ENCODE measurements around the gene SPINT1.

The SPINT1 gene

DNA sequence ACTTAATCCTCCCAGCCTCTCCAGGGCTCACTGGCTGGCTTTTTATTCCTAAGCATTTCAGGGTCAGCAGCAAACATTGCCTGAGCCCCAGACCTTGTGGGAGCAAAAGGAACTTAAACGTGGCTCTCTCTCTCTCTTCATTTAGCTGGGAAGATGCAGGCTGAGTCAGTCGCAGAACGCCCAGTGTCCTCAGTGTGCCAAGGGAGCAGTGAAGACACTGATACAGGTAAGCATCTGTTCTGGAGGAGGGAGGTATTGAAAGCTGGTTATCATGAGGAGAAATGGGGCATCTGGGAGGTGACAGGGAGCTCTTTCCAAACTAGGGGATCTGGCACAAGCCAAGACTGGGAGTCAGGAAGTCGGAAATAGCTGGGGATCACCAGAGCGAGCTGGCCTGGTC is 25.8 kb downstream of the SPINT1 start:
- no peak overlapping the region for H3K27ac ChIP-seq (ENCODE audit: low read length)
- H3K27me3 ChIP-seq (ENCODE audit: insufficient read depth, low read length), result peaks cover 16% of the 10 kb centered on the region; the same call in 1 of the 2 replicates

DNA sequence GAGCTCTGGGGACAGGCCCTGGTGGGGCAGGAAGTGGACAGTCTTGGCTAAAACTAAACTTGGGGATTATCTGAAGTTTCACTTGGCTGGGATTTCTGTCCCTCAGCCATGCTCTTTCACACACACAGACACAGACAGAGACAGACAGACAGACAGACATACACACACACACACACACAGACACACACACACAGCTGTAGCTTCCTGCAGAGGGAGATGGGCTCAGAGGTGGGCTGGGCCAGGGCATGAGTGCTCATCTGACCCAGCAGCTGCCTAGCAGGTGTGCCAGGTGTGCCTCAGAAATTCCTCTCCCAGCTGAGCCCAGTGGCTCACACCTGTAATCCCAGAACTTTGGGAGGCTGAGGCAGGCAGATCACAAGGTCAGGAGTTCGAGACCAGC is 26.9 kb downstream of the SPINT1 start:
- Histone ChIP-seq H3K9me3 (ENCODE audit: insufficient read depth, low read depth, low read length) (no peaks in the 10 kb centered on the region), H3K9ac (ENCODE audit: low read depth, low read length) (no peak overlapping the region), H3K4me1 (ENCODE audit: insufficient read depth, low read length) (peaks cover 7% of the 10 kb centered on the region; the same call in 1 of the 2 replicates), H3K27me3 (ENCODE audit: insufficient read depth, low read length) (peaks cover 17% of the 10 kb centered on the region; the same call in 1 of the 2 replicates), H3K27ac (ENCODE audit: low read length) (no peak overlapping the region), H3K4me3 (ENCODE audit: low read length) (no peak overlapping the region), H3K36me3 (ENCODE audit: insufficient read depth, low read depth, low read length) (no peaks in the 10 kb centered on the region)

More for the DNA sequence above, 25.8 kb downstream of the SPINT1 start:
- no peak overlapping the region for H3K9ac ChIP-seq (ENCODE audit: low read depth, low read length)
- H3K36me3 ChIP-seq (ENCODE audit: insufficient read depth, low read depth, low read length), result no peaks in the 10 kb centered on the region
- peaks cover 7% of the 10 kb centered on the region; the same call in 1 of the 2 replicates for H3K4me1 ChIP-seq (ENCODE audit: insufficient read depth, low read length)
- no peaks in the 10 kb centered on the region for H3K9me3 ChIP-seq (ENCODE audit: insufficient read depth, low read depth, low read length)
- H3K4me3 ChIP-seq (ENCODE audit: low read length), result no peak overlapping the region

DNA sequence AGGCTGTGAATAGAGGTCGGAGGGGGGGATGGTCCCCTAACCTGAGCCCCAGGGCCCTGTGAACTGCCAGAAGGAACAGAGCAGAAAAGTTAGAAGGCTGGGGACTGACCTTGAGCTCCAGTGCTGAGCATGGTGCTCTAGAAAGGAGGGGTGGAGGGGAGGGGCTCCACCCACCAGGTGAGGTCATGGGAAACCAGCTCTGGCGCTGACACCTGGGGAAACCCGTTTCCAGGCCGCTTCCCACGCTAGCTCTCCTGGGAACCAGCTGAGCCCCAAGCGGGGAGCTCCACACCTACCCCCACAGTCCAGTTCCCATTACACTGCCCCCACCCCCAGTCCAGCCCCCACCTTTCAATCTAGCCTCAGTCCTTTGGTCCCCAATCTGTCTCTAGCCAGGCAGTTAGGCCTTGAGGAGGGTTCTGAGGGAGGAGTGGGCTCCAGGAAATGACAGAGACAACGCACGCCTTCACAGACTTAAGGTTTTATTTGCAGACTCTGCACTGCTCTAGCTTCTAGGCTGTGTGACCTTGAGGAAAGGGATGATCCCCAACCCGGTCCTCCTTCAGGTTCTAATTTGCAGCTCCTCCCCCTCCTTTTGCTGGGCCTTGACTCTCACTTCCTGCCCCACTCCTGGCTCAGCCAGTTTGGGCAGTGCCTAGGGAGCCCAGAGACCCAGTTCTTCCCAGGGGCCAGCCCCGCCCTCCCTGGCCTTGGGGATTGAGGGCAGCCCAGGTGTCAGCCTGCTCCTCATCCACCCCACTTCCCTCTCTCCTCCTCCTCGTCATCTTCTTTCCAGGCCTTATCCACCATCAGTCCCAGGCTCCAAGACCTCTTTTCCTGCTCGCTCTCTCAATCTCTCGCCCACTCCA is 28.1 kb downstream of the SPINT1 start:
- H3K4me1 ChIP-seq (ENCODE audit: insufficient read depth, low read length), result peaks cover 7% of the 10 kb centered on the region; the same call in 1 of the 2 replicates

GRCh38 chr15:40872791-40873693 is 29.2 kb downstream of the SPINT1 start:
- H3K9ac ChIP-seq (ENCODE audit: low read depth, low read length), result no peak overlapping the region; the same call in 1 of the 2 replicates

More for the DNA sequence above, 28.1 kb downstream of the SPINT1 start:
- peaks cover 17% of the 10 kb centered on the region; the same call in 1 of the 2 replicates for H3K27me3 ChIP-seq (ENCODE audit: insufficient read depth, low read length)
- no peaks in the 10 kb centered on the region for H3K36me3 ChIP-seq (ENCODE audit: insufficient read depth, low read depth, low read length)
- H3K9ac ChIP-seq (ENCODE audit: low read depth, low read length), result no peak overlapping the region
- no peak overlapping the region for H3K4me3 ChIP-seq (ENCODE audit: low read length)
- no peak overlapping the region for H3K27ac ChIP-seq (ENCODE audit: low read length)
- H3K9me3 ChIP-seq (ENCODE audit: insufficient read depth, low read depth, low read length), result no peaks in the 10 kb centered on the region

DNA sequence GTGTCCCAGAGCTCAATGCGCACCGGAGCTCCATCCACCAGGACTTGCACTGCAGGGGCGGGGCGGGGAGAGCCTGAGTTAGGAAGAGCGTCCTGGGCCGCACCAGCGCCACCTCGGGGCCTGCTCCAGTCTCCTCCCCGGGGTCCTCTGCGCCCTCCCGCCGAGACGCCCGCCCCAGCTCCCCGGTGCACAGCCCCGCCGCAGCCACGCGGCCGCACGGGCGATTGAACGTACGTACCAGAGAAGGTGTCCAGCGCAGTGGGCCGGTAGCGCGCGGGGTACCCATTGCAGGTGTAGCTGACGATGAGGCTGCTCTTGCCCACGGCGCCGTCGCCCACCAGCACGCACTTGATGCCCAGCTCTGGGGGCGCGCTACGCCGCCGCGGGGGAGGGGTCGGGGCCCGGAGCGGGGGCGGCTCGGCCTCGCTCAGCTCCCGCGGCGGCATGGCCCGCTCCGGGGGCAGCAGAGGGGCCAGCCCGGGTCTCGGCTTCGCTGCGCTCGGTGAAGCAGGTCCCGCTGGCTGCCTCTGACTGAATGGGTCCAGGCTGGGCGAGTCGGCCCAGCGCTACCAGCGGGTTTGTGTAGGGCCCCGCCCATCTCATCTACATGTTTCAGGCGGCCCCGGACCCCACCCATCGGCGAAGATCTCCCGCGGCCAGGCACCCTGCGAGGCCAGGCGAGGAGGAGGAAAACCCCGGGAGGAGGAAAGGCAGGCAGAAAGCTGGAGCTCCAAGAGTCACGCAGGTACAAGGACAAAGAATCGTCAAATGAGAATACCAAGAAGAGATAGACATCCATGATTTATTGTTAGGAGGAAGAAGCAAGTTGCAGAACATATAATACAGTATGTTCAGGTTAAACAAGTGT is 30.1 kb downstream of the SPINT1 start, which contains the start of gene RHOV:
Gene RHOV, minus strand, starts transcription at position 541 of the 868 bp plus-strand sequence. Its CDS starts 95 bp downstream, at position 446.
- Histone ChIP-seq H3K36me3 (ENCODE audit: insufficient read depth, low read depth, low read length) (no peaks in the 10 kb centered on the region), H3K27ac (ENCODE audit: low read length) (no peak within 1 kb of the TSS), H3K9me3 (ENCODE audit: insufficient read depth, low read depth, low read length) (no peaks in the 10 kb centered on the region), H3K9ac (ENCODE audit: low read depth, low read length) (peak within 1 kb of the TSS; percentile 37; the same call in 1 of the 2 replicates), H3K4me1 (ENCODE audit: insufficient read depth, low read length) (peaks cover 10% of the 10 kb centered on the region), H3K4me3 (ENCODE audit: low read length) (peak within 1 kb of the TSS; percentile 58), H3K27me3 (ENCODE audit: insufficient read depth, low read length) (peaks cover 17% of the 10 kb centered on the region; the same call in 1 of the 2 replicates)

More at GRCh38 chr15:40872791-40873693, 29.2 kb downstream of the SPINT1 start:
- Histone ChIP-seq H3K4me1 (ENCODE audit: insufficient read depth, low read length) (peaks cover 7% of the 10 kb centered on the region; the same call in 1 of the 2 replicates), H3K27me3 (ENCODE audit: insufficient read depth, low read length) (peaks cover 17% of the 10 kb centered on the region; the same call in 1 of the 2 replicates), H3K36me3 (ENCODE audit: insufficient read depth, low read depth, low read length) (no peaks in the 10 kb centered on the region), H3K4me3 (ENCODE audit: low read length) (peak overlapping the region; percentile 58; the same call in 1 of the 2 replicates), H3K9me3 (ENCODE audit: insufficient read depth, low read depth, low read length) (no peaks in the 10 kb centered on the region), H3K27ac (ENCODE audit: low read length) (no peak overlapping the region)

- Histone ChIP-seq H3K27ac (ENCODE audit: low read length) (no peak overlapping the region), H3K9ac (ENCODE audit: low read depth, low read length) (no peak overlapping the region), H3K9me3 (ENCODE audit: insufficient read depth, low read depth, low read length) (no peaks in the 10 kb centered on the region)
Measured at GRCh38 chr15:40875991-40876730, 32.3 kb downstream of the SPINT1 start.

DNA sequence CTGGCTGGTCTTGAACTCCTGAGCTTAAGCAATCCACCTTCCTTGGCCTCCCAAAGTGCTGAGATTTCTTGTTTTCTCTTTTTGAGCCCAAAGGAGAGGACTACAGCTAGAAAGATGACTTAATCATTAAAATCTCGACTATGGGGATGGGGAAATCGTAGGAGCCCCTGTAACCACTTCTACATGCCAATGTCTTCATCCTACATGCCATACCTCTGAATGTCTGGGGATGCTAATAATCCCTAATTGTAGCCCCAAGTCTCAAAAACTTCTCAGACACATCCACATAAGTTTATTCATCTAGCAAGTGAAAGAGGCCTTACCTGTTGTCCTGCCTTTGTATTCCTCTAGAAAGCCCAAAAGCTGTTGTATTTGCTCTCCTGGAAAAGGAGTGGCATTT is 33.8 kb downstream of the SPINT1 start:
- H3K27ac ChIP-seq (ENCODE audit: low read length), result no peak overlapping the region
- no peak overlapping the region for H3K4me3 ChIP-seq (ENCODE audit: low read length)
- H3K4me1 ChIP-seq (ENCODE audit: insufficient read depth, low read length), result peaks cover 6% of the 10 kb centered on the region
- H3K9me3 ChIP-seq (ENCODE audit: insufficient read depth, low read depth, low read length), result 0 out of 2 replicates have a peak, but pooled peaks cover under 1% of the 10 kb centered on the region
- H3K36me3 ChIP-seq (ENCODE audit: insufficient read depth, low read depth, low read length), result no peaks in the 10 kb centered on the region
- H3K9ac ChIP-seq (ENCODE audit: low read depth, low read length), result no peak overlapping the region
- peaks cover 17% of the 10 kb centered on the region; the same call in 1 of the 2 replicates for H3K27me3 ChIP-seq (ENCODE audit: insufficient read depth, low read length)

More at GRCh38 chr15:40875991-40876730, 32.3 kb downstream of the SPINT1 start:
- H3K27me3 ChIP-seq (ENCODE audit: insufficient read depth, low read length), result peaks cover 17% of the 10 kb centered on the region; the same call in 1 of the 2 replicates
- no peaks in the 10 kb centered on the region for H3K36me3 ChIP-seq (ENCODE audit: insufficient read depth, low read depth, low read length)
- H3K4me3 ChIP-seq (ENCODE audit: low read length), result no peak overlapping the region
- H3K4me1 ChIP-seq (ENCODE audit: insufficient read depth, low read length), result peaks cover 10% of the 10 kb centered on the region

GRCh38 chr15:40878785-40879184 is 34.9 kb downstream of the SPINT1 start:
- H3K4me1 ChIP-seq (ENCODE audit: insufficient read depth, low read length), result peaks cover 3% of the 10 kb centered on the region; the same call in 1 of the 2 replicates
- H3K9ac ChIP-seq (ENCODE audit: low read depth, low read length), result no peak overlapping the region
- peaks cover 8% of the 10 kb centered on the region; the same call in 1 of the 2 replicates for H3K27me3 ChIP-seq (ENCODE audit: insufficient read depth, low read length)
- H3K9me3 ChIP-seq (ENCODE audit: insufficient read depth, low read depth, low read length), result peaks cover 5% of the 10 kb centered on the region; the same call in 1 of the 2 replicates
- no peaks in the 10 kb centered on the region for H3K36me3 ChIP-seq (ENCODE audit: insufficient read depth, low read depth, low read length)
- H3K27ac ChIP-seq (ENCODE audit: low read length), result no peak overlapping the region
- H3K4me3 ChIP-seq (ENCODE audit: low read length), result no peak overlapping the region

DNA sequence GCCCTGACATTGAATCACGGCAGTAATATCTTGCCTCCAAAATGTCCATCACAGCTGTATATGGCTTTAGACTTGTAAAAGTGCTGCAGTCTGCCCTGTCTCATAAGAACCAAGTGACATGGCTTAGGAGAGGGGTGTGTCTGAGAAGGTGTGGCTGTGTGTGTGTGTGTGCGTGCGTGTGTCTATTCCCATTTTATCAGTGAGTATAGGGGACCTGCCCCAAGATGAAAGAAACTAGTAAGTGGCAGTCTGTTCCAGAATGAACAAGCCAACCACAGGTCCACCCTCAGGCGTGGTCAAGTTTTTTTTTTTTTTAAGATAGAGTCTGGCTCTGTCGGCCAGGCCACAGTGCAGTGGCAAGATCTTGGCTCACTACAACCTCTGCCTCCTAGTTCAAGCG is 35.8 kb downstream of the SPINT1 start:
- no peak overlapping the region for H3K4me3 ChIP-seq (ENCODE audit: low read length)
- H3K4me1 ChIP-seq (ENCODE audit: insufficient read depth, low read length), result peaks cover 3% of the 10 kb centered on the region; the same call in 1 of the 2 replicates
- H3K9ac ChIP-seq (ENCODE audit: low read depth, low read length), result no peak overlapping the region
- no peak overlapping the region for H3K27ac ChIP-seq (ENCODE audit: low read length)
- peaks cover 5% of the 10 kb centered on the region; the same call in 1 of the 2 replicates for H3K9me3 ChIP-seq (ENCODE audit: insufficient read depth, low read depth, low read length)
- no peaks in the 10 kb centered on the region for H3K36me3 ChIP-seq (ENCODE audit: insufficient read depth, low read depth, low read length)
- H3K27me3 ChIP-seq (ENCODE audit: insufficient read depth, low read length), result peaks cover 2% of the 10 kb centered on the region; the same call in 1 of the 2 replicates

GRCh38 chr15:40881351-40881750 is 37.5 kb downstream of the SPINT1 start:
- H3K27ac ChIP-seq (ENCODE audit: low read length), result no peak overlapping the region
- H3K36me3 ChIP-seq (ENCODE audit: insufficient read depth, low read depth, low read length), result no peaks in the 10 kb centered on the region
- no peaks in the 10 kb centered on the region for H3K27me3 ChIP-seq (ENCODE audit: insufficient read depth, low read length)
- no peak overlapping the region for H3K4me3 ChIP-seq (ENCODE audit: low read length)
- H3K4me1 ChIP-seq (ENCODE audit: insufficient read depth, low read length), result peaks cover 3% of the 10 kb centered on the region; the same call in 1 of the 2 replicates
- peaks cover 5% of the 10 kb centered on the region; the same call in 1 of the 2 replicates for H3K9me3 ChIP-seq (ENCODE audit: insufficient read depth, low read depth, low read length)
- no peak overlapping the region for H3K9ac ChIP-seq (ENCODE audit: low read depth, low read length)
